Mesothelial cell of epicardium (in vitro differentiated cells): ENCODE measurements around the gene ATRIP. TPM values are rescaled to one million over a fixed set of nuclear protein-coding genes. Genes with fewer than 3 reads are reported as not detected.

Experiments used
- DNase-seq, 2 experiments: peaks; one replicate each; pipeline ENCODE4 v3.0.0; 2021; ENCODE audit warnings: low spot score in 2 of 2; ENCODE audit not compliant: unreplicated experiment in 2 of 2
- H3K27ac Mint-ChIP-seq: 2 replicates; pipeline ENCODE4 v1.8.0; 2021; ENCODE audit warnings: mixed read lengths
- H3K27me3 Mint-ChIP-seq: 2 replicates; pipeline ENCODE4 v1.8.0; 2021; ENCODE audit warnings: low read depth, mixed read lengths
- H3K36me3 Mint-ChIP-seq: 2 replicates; pipeline ENCODE4 v1.8.0; 2021; ENCODE audit warnings: mixed read lengths
- H3K4me1 Mint-ChIP-seq: 2 replicates; pipeline ENCODE4 v1.8.0; 2021; ENCODE audit warnings: mixed read lengths
- H3K4me3 Mint-ChIP-seq: 2 replicates; pipeline ENCODE4 v1.8.0; 2021; ENCODE audit warnings: mild to moderate bottlenecking, moderate library complexity, mixed read lengths
- H3K9me3 Mint-ChIP-seq: 2 replicates; pipeline ENCODE4 v1.8.0; 2021; ENCODE audit warnings: mixed read lengths
- total RNA-seq: library from RNA; stranded (reverse); gene quantifications from 3 replicates; pipeline ENCODE4 v1.2.1, GENCODE V29; 2021
- TF ChIP-seq, protein P1 (sequence below): fragments of 200-600 bp; sonication (generic); IDR thresholded peaks from one replicate; pipeline ENCODE4 v1.5.0; 2021; ENCODE audit warnings: antibody characterized with exemption; ENCODE audit not compliant: unreplicated experiment

Gene ATRIP
- total RNA-seq, 1 donor from 2014 or later = 12.0 TPM

DNA sequence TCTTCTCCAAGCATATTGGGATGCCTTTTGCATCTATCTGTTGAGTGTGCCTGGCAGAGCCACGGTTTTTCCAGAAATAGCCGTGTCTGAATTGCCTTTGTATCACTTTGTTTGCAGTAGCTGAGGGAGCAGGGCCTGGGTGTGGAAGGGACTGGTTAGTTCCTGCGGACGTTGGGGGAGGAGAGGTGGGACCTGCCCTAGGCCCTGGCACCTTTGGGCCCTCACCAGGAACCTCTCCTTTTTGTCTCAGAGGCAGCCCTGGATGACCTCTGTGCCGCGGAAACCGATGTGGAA is 18.6 kb downstream of the ATRIP start:
- Mint-ChIP-seq H3K36me3 (peaks cover 17% of the 10 kb centered on the region), H3K27ac (peak overlapping the region; percentile 98), H3K27me3 (no peaks in the 10 kb centered on the region), H3K9me3 (no peaks in the 10 kb centered on the region), H3K4me1 (peaks cover 19% of the 10 kb centered on the region), H3K4me3 (no peak overlapping the region)
- DNase-seq = no peak
- TF ChIP-seq, protein P1, sequence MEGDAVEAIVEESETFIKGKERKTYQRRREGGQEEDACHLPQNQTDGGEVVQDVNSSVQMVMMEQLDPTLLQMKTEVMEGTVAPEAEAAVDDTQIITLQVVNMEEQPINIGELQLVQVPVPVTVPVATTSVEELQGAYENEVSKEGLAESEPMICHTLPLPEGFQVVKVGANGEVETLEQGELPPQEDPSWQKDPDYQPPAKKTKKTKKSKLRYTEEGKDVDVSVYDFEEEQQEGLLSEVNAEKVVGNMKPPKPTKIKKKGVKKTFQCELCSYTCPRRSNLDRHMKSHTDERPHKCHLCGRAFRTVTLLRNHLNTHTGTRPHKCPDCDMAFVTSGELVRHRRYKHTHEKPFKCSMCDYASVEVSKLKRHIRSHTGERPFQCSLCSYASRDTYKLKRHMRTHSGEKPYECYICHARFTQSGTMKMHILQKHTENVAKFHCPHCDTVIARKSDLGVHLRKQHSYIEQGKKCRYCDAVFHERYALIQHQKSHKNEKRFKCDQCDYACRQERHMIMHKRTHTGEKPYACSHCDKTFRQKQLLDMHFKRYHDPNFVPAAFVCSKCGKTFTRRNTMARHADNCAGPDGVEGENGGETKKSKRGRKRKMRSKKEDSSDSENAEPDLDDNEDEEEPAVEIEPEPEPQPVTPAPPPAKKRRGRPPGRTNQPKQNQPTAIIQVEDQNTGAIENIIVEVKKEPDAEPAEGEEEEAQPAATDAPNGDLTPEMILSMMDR = no peak

- peaks cover 17% of the 10 kb centered on the region for H3K36me3 Mint-ChIP-seq
- peaks cover 19% of the 10 kb centered on the region for H3K4me1 Mint-ChIP-seq
- TF ChIP-seq, protein P1 = no peak
- H3K27ac Mint-ChIP-seq = peak overlapping the region; percentile 98
- DNase-seq = peak; percentile 66 to 80
- no peaks in the 10 kb centered on the region for H3K9me3 Mint-ChIP-seq
- H3K4me3 Mint-ChIP-seq = peak overlapping the region; percentile 49
- no peaks in the 10 kb centered on the region for H3K27me3 Mint-ChIP-seq
Measured at GRCh38 chr3:48465531-48466378, 19.2 kb downstream of the ATRIP start.

GRCh38 chr3:48466386-48467109 is 20.0 kb downstream of the ATRIP start:
- Mint-ChIP-seq H3K36me3 (peaks cover 17% of the 10 kb centered on the region), H3K27ac (peak overlapping the region; percentile 98), H3K9me3 (no peaks in the 10 kb centered on the region), H3K27me3 (no peaks in the 10 kb centered on the region), H3K4me1 (peaks cover 19% of the 10 kb centered on the region), H3K4me3 (no peak overlapping the region)
- DNase-seq = no peak
- TF ChIP-seq, protein P1 = no peak

GRCh38 chr3:48467110-48467454 is 20.5 kb downstream of the ATRIP start:
- TF ChIP-seq, protein P1 = no peak

DNA sequence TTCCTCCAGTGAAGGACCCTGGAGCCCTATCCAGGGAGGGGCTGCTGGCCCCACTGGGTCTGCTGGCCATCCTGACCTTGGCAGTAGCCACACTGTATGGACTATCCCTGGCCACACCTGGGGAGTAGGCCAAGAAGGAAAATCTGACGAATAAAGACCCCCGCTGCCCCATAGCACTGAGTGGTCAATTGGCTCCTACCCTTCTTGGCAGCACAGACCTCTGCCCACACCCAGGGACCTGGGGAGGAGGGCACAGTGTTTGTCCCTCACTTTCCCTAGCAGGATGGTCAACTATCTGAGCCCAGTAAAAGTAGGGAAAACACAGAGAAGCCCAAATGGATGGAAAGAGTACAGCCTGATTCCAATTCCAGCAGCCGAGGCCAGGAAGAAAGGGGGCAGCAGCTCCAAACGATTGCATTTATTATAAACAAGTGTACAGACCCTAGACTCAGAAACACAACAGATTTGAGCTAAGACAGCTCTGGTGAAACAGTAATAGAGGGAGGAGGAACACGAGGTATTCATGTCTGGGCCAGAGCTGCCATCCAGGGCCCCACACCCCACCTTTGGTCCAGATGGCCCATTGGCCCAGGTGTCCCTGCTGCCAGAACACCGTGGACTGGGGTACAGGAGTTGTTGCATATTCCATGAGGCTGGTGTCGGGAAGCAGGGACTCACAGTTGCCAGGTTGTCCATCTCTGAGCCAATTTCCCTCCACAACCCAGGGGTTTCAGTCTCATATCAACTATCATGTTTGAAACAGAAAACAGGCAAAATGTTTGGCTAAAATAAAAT is 21.1 kb downstream of the ATRIP start:
- H3K4me1 Mint-ChIP-seq = peaks cover 20% of the 10 kb centered on the region
- H3K4me3 Mint-ChIP-seq = no peak overlapping the region

More at GRCh38 chr3:48467110-48467454, 20.5 kb downstream of the ATRIP start:
- no peak overlapping the region for H3K4me3 Mint-ChIP-seq
- no peaks in the 10 kb centered on the region for H3K27me3 Mint-ChIP-seq
- peaks cover 17% of the 10 kb centered on the region for H3K36me3 Mint-ChIP-seq
- peak overlapping the region; percentile 98 for H3K27ac Mint-ChIP-seq
- peaks cover 19% of the 10 kb centered on the region for H3K4me1 Mint-ChIP-seq
- no peak for DNase-seq
- no peaks in the 10 kb centered on the region for H3K9me3 Mint-ChIP-seq

More for the DNA sequence above, 21.1 kb downstream of the ATRIP start:
- Mint-ChIP-seq H3K9me3 (no peaks in the 10 kb centered on the region), H3K36me3 (peaks cover 17% of the 10 kb centered on the region), H3K27ac (peak overlapping the region; percentile 98), H3K27me3 (no peaks in the 10 kb centered on the region)
- TF ChIP-seq, protein P1 = no peak
- no peak for DNase-seq
